HG03460 (cell line): ENCODE results near the gene PPP1R37.

Source experiments
- ATAC-seq: cut with Tn5 transposase; IDR thresholded peaks from one replicate; pipeline ENCODE4 v1.9.1; 2021; ENCODE audit not compliant: unreplicated experiment

Gene PPP1R37

GRCh38 chr19:45186509-45187334 is 93.7 kb downstream of the PPP1R37 start:
- ATAC-seq: no peak

GRCh38 chr19:45187421-45188100 is 94.6 kb downstream of the PPP1R37 start:
- no peak for ATAC-seq

GRCh38 chr19:45189971-45190370 is 97.0 kb downstream of the PPP1R37 start:
- no peak for ATAC-seq

GRCh38 chr19:45191375-45191774 is 98.4 kb downstream of the PPP1R37 start:
- ATAC-seq: no peak

GRCh38 chr19:45195764-45196163 is 102.8 kb downstream of the PPP1R37 start:
- no peak for ATAC-seq
